GM23338 (cell line): ENCODE measurements around the gene MRGPRX3.

Source experiments
- CREB1 ChIP-seq: fragments of 250-450 bp; sonication (Bioruptor Pico); IDR thresholded peaks from 2 replicates; pipeline ENCODE4 v1.5.0; 2020; ENCODE audit warnings: low read depth, mild to moderate bottlenecking, moderate library complexity
- EZH2phosphoT487 ChIP-seq: fragments of 200-600 bp; sonication (generic); IDR thresholded peaks from one replicate; pipeline ENCODE4 v1.8.1; 2018; ENCODE audit warnings: antibody characterized with exemption; ENCODE audit not compliant: unreplicated experiment
- POLR2AphosphoS5 ChIP-seq: IDR thresholded peaks from 2 replicates; pipeline ENCODE4 v1.6.1; 2016; ENCODE audit warnings: antibody characterized with exemption, low read depth
- REST ChIP-seq: IDR thresholded peaks from one replicate; pipeline ENCODE4 v1.6.1; 2018; ENCODE audit warnings: antibody characterized with exemption; ENCODE audit not compliant: unreplicated experiment
- TF ChIP-seq, protein P1 (sequence below), 2 experiments: fragments of 200-600 bp in 1 of 2; sonication (generic) in 1 of 2; conservative IDR thresholded peaks; 2 replicates each; pipeline versions ENCODE4 v1.5.1 to v1.6.1; 2016 to 2017; ENCODE audit warnings: antibody characterized with exemption in 2 of 2, low read depth in 2 of 2, mild to moderate bottlenecking in 2 of 2, moderate library complexity in 1 of 2

- TF ChIP-seq, protein P1, sequence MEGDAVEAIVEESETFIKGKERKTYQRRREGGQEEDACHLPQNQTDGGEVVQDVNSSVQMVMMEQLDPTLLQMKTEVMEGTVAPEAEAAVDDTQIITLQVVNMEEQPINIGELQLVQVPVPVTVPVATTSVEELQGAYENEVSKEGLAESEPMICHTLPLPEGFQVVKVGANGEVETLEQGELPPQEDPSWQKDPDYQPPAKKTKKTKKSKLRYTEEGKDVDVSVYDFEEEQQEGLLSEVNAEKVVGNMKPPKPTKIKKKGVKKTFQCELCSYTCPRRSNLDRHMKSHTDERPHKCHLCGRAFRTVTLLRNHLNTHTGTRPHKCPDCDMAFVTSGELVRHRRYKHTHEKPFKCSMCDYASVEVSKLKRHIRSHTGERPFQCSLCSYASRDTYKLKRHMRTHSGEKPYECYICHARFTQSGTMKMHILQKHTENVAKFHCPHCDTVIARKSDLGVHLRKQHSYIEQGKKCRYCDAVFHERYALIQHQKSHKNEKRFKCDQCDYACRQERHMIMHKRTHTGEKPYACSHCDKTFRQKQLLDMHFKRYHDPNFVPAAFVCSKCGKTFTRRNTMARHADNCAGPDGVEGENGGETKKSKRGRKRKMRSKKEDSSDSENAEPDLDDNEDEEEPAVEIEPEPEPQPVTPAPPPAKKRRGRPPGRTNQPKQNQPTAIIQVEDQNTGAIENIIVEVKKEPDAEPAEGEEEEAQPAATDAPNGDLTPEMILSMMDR (conservative IDR thresholded peaks at IDR 0.05; ENCODE audit: low read depth in 2 of 2), result no peak
- TF ChIP-seq CREB1 (CRISPR knock-in tag) (no peak), POLR2AphosphoS5 (no peak), EZH2phosphoT487 (no peak), REST (no peak)
Observed at GRCh38 chr11:18135308-18135707, 2.9 kb downstream of the MRGPRX3 start.
